Measurements from ENCODE around the gene POLRMT.
A peak's percentile ranks its signal among the peaks of the same experiment; 100 is the strongest.

DNA sequence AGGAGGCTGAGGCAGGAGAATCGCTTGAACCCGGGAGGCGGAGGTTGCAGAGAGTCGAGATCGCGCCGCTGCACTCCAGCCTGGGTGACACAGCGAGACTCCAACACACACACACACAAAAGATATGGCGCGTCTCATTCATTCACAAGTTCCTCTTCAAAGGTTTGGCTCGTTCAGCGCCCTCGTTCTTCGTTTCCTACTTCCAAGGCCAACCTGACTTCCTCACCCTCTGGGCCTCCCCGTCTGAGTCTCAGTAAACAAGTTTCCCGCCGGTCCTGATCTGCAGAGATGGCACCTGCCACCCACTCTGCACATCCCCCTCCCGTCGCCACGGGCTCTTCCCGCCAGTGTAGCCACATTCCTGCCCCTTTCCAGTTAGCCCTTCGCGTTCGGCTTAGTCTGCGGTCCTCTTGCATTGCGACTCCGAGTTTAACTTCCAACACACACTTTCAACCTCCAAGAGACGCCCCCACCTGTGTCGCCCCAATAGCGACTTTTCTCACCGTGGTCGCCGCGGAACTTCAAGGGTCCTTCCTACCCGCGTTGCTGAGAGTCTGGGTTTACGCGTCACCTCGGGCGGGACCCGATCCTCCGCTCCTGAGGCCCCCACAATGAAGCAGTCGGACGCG is 62.3 kb downstream of the POLRMT start:
- TF ChIP-seq, protein P1, sequence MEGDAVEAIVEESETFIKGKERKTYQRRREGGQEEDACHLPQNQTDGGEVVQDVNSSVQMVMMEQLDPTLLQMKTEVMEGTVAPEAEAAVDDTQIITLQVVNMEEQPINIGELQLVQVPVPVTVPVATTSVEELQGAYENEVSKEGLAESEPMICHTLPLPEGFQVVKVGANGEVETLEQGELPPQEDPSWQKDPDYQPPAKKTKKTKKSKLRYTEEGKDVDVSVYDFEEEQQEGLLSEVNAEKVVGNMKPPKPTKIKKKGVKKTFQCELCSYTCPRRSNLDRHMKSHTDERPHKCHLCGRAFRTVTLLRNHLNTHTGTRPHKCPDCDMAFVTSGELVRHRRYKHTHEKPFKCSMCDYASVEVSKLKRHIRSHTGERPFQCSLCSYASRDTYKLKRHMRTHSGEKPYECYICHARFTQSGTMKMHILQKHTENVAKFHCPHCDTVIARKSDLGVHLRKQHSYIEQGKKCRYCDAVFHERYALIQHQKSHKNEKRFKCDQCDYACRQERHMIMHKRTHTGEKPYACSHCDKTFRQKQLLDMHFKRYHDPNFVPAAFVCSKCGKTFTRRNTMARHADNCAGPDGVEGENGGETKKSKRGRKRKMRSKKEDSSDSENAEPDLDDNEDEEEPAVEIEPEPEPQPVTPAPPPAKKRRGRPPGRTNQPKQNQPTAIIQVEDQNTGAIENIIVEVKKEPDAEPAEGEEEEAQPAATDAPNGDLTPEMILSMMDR (IDR thresholded peaks at IDR 0.05) = no peak
- no peak for TF ChIP-seq FOXJ3 (CRISPR knock-in tag; IDR thresholded peaks at IDR 0.05; ENCODE audit: borderline replicate concordance)
- no peak for TF ChIP-seq ATF1 (CRISPR knock-in tag; IDR thresholded peaks at IDR 0.05)
- no peak for TF ChIP-seq NR3C1 (CRISPR knock-in tag; conservative IDR thresholded peaks at IDR 0.05; ENCODE audit: low read depth)
- TF ChIP-seq ZNF396 (CRISPR knock-in tag; IDR thresholded peaks at IDR 0.05; ENCODE audit: borderline replicate concordance) = no peak
- TF ChIP-seq ZNF121 (CRISPR knock-in tag; IDR thresholded peaks at IDR 0.05) = 0 out of 2 replicates have a peak, but pooled peaks have one; percentile 5
- no peak for TF ChIP-seq ZNF423 (CRISPR knock-in tag; IDR thresholded peaks at IDR 0.05)
